Mesothelial cell of epicardium (in vitro differentiated cells): ENCODE data around the gene RAMP3. TPM values are rescaled to one million over a fixed set of nuclear protein-coding genes. Genes with fewer than 3 reads are reported as not detected.

ENCODE experiments used
- DNase-seq, 2 experiments: peaks; one replicate each; pipeline ENCODE4 v3.0.0; 2021; ENCODE audit warnings: low spot score in 2 of 2; ENCODE audit not compliant: unreplicated experiment in 2 of 2
- H3K27ac Mint-ChIP-seq: 2 replicates; pipeline ENCODE4 v1.8.0; 2021; ENCODE audit warnings: mixed read lengths
- H3K27me3 Mint-ChIP-seq: 2 replicates; pipeline ENCODE4 v1.8.0; 2021; ENCODE audit warnings: low read depth, mixed read lengths
- H3K36me3 Mint-ChIP-seq: 2 replicates; pipeline ENCODE4 v1.8.0; 2021; ENCODE audit warnings: mixed read lengths
- H3K4me1 Mint-ChIP-seq: 2 replicates; pipeline ENCODE4 v1.8.0; 2021; ENCODE audit warnings: mixed read lengths
- H3K4me3 Mint-ChIP-seq: 2 replicates; pipeline ENCODE4 v1.8.0; 2021; ENCODE audit warnings: mild to moderate bottlenecking, moderate library complexity, mixed read lengths
- H3K9me3 Mint-ChIP-seq: 2 replicates; pipeline ENCODE4 v1.8.0; 2021; ENCODE audit warnings: mixed read lengths
- total RNA-seq: library from RNA; stranded (reverse); gene quantifications from 3 replicates; pipeline ENCODE4 v1.2.1, GENCODE V29; 2021
- TF ChIP-seq, protein P1 (sequence below): fragments of 200-600 bp; sonication (generic); IDR thresholded peaks from one replicate; pipeline ENCODE4 v1.5.0; 2021; ENCODE audit warnings: antibody characterized with exemption; ENCODE audit not compliant: unreplicated experiment

RAMP3 gene
- total RNA-seq, 1 donor from 2014 or later, result not detected

- TF ChIP-seq, protein P1, sequence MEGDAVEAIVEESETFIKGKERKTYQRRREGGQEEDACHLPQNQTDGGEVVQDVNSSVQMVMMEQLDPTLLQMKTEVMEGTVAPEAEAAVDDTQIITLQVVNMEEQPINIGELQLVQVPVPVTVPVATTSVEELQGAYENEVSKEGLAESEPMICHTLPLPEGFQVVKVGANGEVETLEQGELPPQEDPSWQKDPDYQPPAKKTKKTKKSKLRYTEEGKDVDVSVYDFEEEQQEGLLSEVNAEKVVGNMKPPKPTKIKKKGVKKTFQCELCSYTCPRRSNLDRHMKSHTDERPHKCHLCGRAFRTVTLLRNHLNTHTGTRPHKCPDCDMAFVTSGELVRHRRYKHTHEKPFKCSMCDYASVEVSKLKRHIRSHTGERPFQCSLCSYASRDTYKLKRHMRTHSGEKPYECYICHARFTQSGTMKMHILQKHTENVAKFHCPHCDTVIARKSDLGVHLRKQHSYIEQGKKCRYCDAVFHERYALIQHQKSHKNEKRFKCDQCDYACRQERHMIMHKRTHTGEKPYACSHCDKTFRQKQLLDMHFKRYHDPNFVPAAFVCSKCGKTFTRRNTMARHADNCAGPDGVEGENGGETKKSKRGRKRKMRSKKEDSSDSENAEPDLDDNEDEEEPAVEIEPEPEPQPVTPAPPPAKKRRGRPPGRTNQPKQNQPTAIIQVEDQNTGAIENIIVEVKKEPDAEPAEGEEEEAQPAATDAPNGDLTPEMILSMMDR, result no peak
Observed at GRCh38 chr7:45155357-45155900, 2.2 kb upstream of the RAMP3 start.

DNA sequence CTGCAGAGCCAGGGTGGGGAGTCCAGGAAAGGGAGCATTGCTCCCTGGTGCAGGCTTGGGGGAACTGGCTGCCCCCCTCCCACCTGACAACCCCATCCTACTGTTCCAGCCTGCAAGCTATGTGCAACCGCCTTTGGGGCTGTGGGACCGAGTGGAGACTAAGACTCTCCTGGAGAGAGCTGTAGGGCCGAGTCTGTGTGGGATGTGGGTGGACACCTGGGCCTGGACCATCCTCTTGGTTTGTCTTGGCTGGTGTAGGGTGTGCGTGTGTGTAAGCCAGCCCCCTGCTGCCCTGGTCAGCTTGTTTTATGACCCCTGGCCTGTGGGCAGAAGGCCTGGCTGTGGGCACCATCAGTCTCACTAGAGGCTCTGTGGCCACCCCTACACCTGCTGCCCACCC, 1.6 kb upstream of the RAMP3 start:
- DNase-seq, result no peak
- H3K27me3 Mint-ChIP-seq, result peaks cover 60% of the 10 kb centered on the region
- no peaks in the 10 kb centered on the region for H3K4me1 Mint-ChIP-seq
- TF ChIP-seq, protein P1, result no peak
- H3K4me3 Mint-ChIP-seq, result no peak overlapping the region
- no peak overlapping the region for H3K27ac Mint-ChIP-seq
- no peaks in the 10 kb centered on the region for H3K9me3 Mint-ChIP-seq
- no peaks in the 10 kb centered on the region for H3K36me3 Mint-ChIP-seq

More at GRCh38 chr7:45155357-45155900, 2.2 kb upstream of the RAMP3 start:
- Mint-ChIP-seq H3K4me3 (no peak overlapping the region), H3K4me1 (no peaks in the 10 kb centered on the region), H3K9me3 (no peaks in the 10 kb centered on the region), H3K27ac (no peak overlapping the region), H3K36me3 (no peaks in the 10 kb centered on the region), H3K27me3 (peaks cover 59% of the 10 kb centered on the region)
- no peak for DNase-seq

GRCh38 chr7:45156516-45157272, 897 bp upstream of the RAMP3 start:
- DNase-seq, result no peak
- TF ChIP-seq, protein P1, result no peak
- H3K4me3 Mint-ChIP-seq, result peak overlapping the region; percentile 8
- H3K4me1 Mint-ChIP-seq, result no peaks in the 10 kb centered on the region
- H3K27me3 Mint-ChIP-seq, result peaks cover 64% of the 10 kb centered on the region
- H3K27ac Mint-ChIP-seq, result no peak overlapping the region
- no peaks in the 10 kb centered on the region for H3K9me3 Mint-ChIP-seq
- no peaks in the 10 kb centered on the region for H3K36me3 Mint-ChIP-seq

DNA sequence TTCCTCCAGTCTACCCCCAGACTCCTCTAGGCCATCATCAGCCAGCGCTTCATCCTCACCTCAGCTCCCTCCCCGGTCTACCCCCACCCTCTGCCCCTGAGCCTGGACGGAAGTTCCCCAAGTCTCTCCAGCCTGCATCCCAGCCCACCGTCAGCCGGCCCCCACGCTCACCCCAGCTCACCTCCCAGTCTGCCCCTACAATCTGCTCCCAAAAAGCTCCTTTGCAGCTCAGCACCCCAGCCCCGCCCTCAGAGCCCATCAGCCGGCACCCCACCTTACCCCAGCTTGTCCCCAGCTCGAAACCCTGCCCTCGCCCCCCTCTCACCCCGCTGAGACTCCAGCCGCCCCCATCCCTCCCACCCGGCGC, 322 bp upstream of the RAMP3 start:
- Mint-ChIP-seq H3K4me1 (no peaks in the 10 kb centered on the region), H3K27me3 (peaks cover 69% of the 10 kb centered on the region), H3K36me3 (no peaks in the 10 kb centered on the region), H3K9me3 (no peaks in the 10 kb centered on the region), H3K27ac (no peak overlapping the region), H3K4me3 (peak overlapping the region; percentile 8)
- no peak for DNase-seq
- TF ChIP-seq, protein P1, result no peak

DNA sequence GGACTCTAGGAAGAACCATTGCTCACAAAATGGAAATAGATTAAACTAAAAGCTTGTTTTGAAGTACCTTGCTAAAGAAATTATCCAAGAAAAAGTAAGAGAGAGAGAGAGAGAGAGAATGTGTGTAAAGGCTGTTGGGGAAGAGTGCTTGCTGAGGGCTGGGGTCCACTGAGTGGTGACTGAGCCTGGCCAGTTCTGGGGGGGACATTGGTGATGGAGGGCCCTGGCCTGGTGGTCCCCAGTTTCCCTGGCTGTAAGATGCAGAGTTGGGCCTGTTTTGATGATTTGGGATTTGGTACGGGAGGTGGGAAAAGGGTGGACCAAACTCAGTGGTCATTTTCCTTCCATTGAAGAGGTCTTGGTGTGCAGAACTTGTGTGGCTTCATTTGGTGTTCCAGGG, 880 bp downstream of the RAMP3 start:
- Mint-ChIP-seq H3K4me3 (no peak overlapping the region), H3K36me3 (no peaks in the 10 kb centered on the region), H3K9me3 (peaks cover 4% of the 10 kb centered on the region), H3K4me1 (no peaks in the 10 kb centered on the region), H3K27ac (no peak overlapping the region), H3K27me3 (peaks cover 80% of the 10 kb centered on the region)
- DNase-seq, result no peak
- TF ChIP-seq, protein P1, result no peak
